DND-41 (cell line): ENCODE results near the gene NKAIN4.

Source experiments
- ATAC-seq: fragments of 200-7000 bp; cut with Tn5 transposase; 3 replicates; pipeline ENCODE4 v1.9.1; 2021; ENCODE audit warnings: low read depth; ENCODE audit not compliant: insufficient read depth
- DNase-seq: peaks from one replicate; pipeline ENCODE4 v3.0.0-alpha.2; 2020
- H2AFZ ChIP-seq: 2 replicates; pipeline ENCODE4 v1.6.0; 2012; ENCODE audit warnings: low read depth, low read length
- H3K27ac ChIP-seq: 2 replicates; pipeline ENCODE4 v1.5.1; 2012; ENCODE audit warnings: low read length, inconsistent platforms
- H3K27me3 ChIP-seq: fragments of 200-600 bp; sonication (generic); 2 replicates; pipeline ENCODE4 v1.6.0; 2012; ENCODE audit warnings: low read length, mild to moderate bottlenecking, inconsistent platforms; ENCODE audit not compliant: insufficient read depth, poor library complexity
- H3K36me3 ChIP-seq: 2 replicates; pipeline ENCODE4 v1.5.1; 2012; ENCODE audit warnings: low read length, inconsistent platforms; ENCODE audit not compliant: insufficient read depth
- H3K4me1 ChIP-seq: 2 replicates; pipeline ENCODE4 v1.5.1; 2012; ENCODE audit warnings: mild to moderate bottlenecking, low read length; ENCODE audit not compliant: insufficient read depth
- H3K4me2 ChIP-seq: 2 replicates; pipeline ENCODE4 v1.6.0; 2012; ENCODE audit warnings: mild to moderate bottlenecking, moderate library complexity, low read length, inconsistent platforms; ENCODE audit not compliant: insufficient read depth
- H3K4me3 ChIP-seq, 2 experiments: fragments of 200-600 bp in 1 of 2; shearing (Covaris generic) in 1 of 2; 2 replicates each; pipeline ENCODE4 v1.5.1; 2012 to 2016; ENCODE audit warnings: inconsistent platforms in 2 of 2, low read length in 2 of 2, mild to moderate bottlenecking in 2 of 2, low read depth in 1 of 2, moderate library complexity in 1 of 2
- H3K79me2 ChIP-seq: 2 replicates; pipeline ENCODE4 v1.6.0; 2012; ENCODE audit warnings: low read length, inconsistent platforms; ENCODE audit not compliant: insufficient read depth
- H3K9ac ChIP-seq: 2 replicates; pipeline ENCODE4 v1.6.0; 2012; ENCODE audit warnings: low read depth, mild to moderate bottlenecking, inconsistent platforms, low read length, moderate library complexity
- H3K9me3 ChIP-seq: 2 replicates; pipeline ENCODE4 v1.5.1; 2012; ENCODE audit warnings: low read length, moderate library complexity, mild to moderate bottlenecking, inconsistent platforms; ENCODE audit not compliant: insufficient read depth, severe bottlenecking
- H4K20me1 ChIP-seq: 2 replicates; pipeline ENCODE4 v1.6.0; 2012; ENCODE audit warnings: low read length; ENCODE audit not compliant: insufficient read depth
- CTCF ChIP-seq: IDR thresholded peaks from 2 replicates; pipeline ENCODE4 v1.5.1; 2012; ENCODE audit warnings: borderline replicate concordance, low read length, moderate library complexity, mild to moderate bottlenecking; ENCODE audit not compliant: poor library complexity, severe bottlenecking; ENCODE audit errors: extremely low read depth
- EZH2 ChIP-seq: IDR thresholded peaks from 3 replicates; pipeline ENCODE4 v1.6.1; 2012; ENCODE audit warnings: borderline replicate concordance, low read depth, mild to moderate bottlenecking, moderate library complexity, low read length, inconsistent platforms; ENCODE audit not compliant: severe bottlenecking

Gene NKAIN4

DNA sequence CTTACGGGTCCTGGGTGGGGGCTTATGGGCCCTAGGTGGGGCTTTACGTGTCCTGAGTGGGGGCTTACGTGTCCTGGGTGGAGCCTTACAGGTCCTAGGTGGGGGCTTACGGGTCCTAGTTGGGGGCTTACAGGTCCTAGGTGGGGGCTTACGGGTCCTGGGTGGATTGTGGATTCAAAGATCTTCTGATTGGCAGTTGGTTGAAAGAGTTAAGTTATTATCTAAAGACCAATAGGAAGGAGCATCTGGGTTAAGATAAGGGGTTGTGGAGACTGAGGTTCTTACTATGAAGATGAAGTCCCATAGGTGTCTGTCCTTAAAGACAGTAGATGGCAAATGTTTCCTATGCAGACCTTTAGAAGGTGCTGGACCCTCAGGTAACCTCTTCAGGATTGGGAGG lies 27.0 kb downstream of the NKAIN4 start:
- H4K20me1 ChIP-seq: peaks cover 19% of the 10 kb centered on the region
- no peak for ATAC-seq
- H3K36me3 ChIP-seq: no peaks in the 10 kb centered on the region
- H3K4me3 ChIP-seq: no peak overlapping the region
- no peaks in the 10 kb centered on the region for H3K9me3 ChIP-seq
- no peaks in the 10 kb centered on the region for H3K4me1 ChIP-seq
- no peak for DNase-seq
- H3K79me2 ChIP-seq: no peaks in the 10 kb centered on the region
- H3K27me3 ChIP-seq: peaks cover 27% of the 10 kb centered on the region
- no peak overlapping the region for H2AFZ ChIP-seq
- no peak for TF ChIP-seq CTCF
- TF ChIP-seq EZH2: no peak
- no peak overlapping the region for H3K27ac ChIP-seq
- no peak overlapping the region for H3K9ac ChIP-seq
- no peak overlapping the region for H3K4me2 ChIP-seq

- Histone ChIP-seq H3K79me2 (no peaks in the 10 kb centered on the region), H3K27me3 (peaks cover 23% of the 10 kb centered on the region), H3K36me3 (no peaks in the 10 kb centered on the region), H3K4me1 (no peaks in the 10 kb centered on the region), H3K4me2 (no peak overlapping the region), H3K27ac (no peak overlapping the region), H3K9me3 (no peaks in the 10 kb centered on the region), H2AFZ (no peak overlapping the region), H4K20me1 (peaks cover 19% of the 10 kb centered on the region), H3K4me3 (no peak overlapping the region), H3K9ac (no peak overlapping the region)
- DNase-seq (no peak), ATAC-seq (no peak)
- TF ChIP-seq EZH2 (no peak), CTCF (no peak)
Measured at GRCh38 chr20:63226042-63226943, 28.0 kb downstream of the NKAIN4 start.

DNA sequence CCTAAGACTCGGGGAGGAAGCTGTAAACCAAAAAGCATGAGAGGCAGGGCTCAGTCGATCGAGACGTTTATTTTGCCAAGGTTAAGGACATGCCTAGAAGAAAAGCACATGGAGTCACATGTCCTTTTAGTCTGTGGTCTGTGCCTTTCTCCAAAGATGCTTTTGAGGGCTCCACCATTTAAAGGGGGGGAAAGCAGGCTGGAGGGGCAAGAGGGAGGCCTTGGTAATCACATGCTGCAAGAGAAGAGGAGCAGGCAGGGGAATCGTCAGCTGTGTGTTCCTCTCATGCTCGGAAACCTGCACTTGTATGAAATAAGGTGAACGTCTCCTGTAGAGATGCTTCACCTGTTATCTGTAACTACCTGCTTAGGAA lies 29.2 kb downstream of the NKAIN4 start:
- Histone ChIP-seq H3K9me3 (no peaks in the 10 kb centered on the region), H2AFZ (no peak overlapping the region), H3K4me3 (no peak overlapping the region), H3K36me3 (no peaks in the 10 kb centered on the region), H3K9ac (no peak overlapping the region), H3K27me3 (peaks cover 17% of the 10 kb centered on the region), H3K4me2 (no peak overlapping the region), H4K20me1 (peaks cover 19% of the 10 kb centered on the region), H3K27ac (no peak overlapping the region), H3K79me2 (no peaks in the 10 kb centered on the region), H3K4me1 (no peaks in the 10 kb centered on the region)
- ATAC-seq (no peak), DNase-seq (no peak)
- TF ChIP-seq EZH2 (no peak), CTCF (no peak)
